Neural cell (in vitro differentiated cells): ENCODE data around the gene MYO10.

Experiments
- EP300 ChIP-seq: fragments of 450-650 bp; conservative IDR thresholded peaks from 2 replicates; pipeline ENCODE4 v1.6.1; 2014; ENCODE audit warnings: antibody characterized with exemption, mild to moderate bottlenecking, moderate library complexity; ENCODE audit not compliant: poor library complexity, severe bottlenecking
- EZH2 ChIP-seq: fragments of 200-600, 300-800 bp; shearing (Covaris generic), sonication (generic); IDR thresholded peaks from 2 replicates; pipeline ENCODE4 v1.6.1; 2014; ENCODE audit warnings: antibody characterized with exemption, low read length, borderline replicate concordance, mild to moderate bottlenecking; ENCODE audit not compliant: insufficient read depth, poor library complexity, severe bottlenecking
- MXI1 ChIP-seq: fragments of 450-650 bp; conservative IDR thresholded peaks from 2 replicates; pipeline ENCODE4 v1.6.1; 2014; ENCODE audit warnings: antibody characterized with exemption, mild to moderate bottlenecking; ENCODE audit not compliant: poor library complexity, severe bottlenecking
- RAD21 ChIP-seq: fragments of 450-650 bp; conservative IDR thresholded peaks from 2 replicates; pipeline ENCODE4 v1.6.1; 2014; ENCODE audit warnings: antibody characterized with exemption, mild to moderate bottlenecking, moderate library complexity
- SMC3 ChIP-seq: fragments of 450-650 bp; conservative IDR thresholded peaks from 2 replicates; pipeline ENCODE4 v1.6.1; 2014; ENCODE audit warnings: antibody characterized with exemption, mild to moderate bottlenecking, moderate library complexity; ENCODE audit not compliant: poor library complexity
- TAF1 ChIP-seq: IDR thresholded peaks from 2 replicates; pipeline ENCODE4 v1.6.1; 2012; ENCODE audit warnings: low read depth
- TF ChIP-seq, protein P1 (sequence below): fragments of 450-650 bp; IDR thresholded peaks from 2 replicates; pipeline ENCODE4 v1.5.1; 2014; ENCODE audit warnings: antibody characterized with exemption, mild to moderate bottlenecking, moderate library complexity; ENCODE audit not compliant: poor library complexity, severe bottlenecking

- TF ChIP-seq, protein P1, sequence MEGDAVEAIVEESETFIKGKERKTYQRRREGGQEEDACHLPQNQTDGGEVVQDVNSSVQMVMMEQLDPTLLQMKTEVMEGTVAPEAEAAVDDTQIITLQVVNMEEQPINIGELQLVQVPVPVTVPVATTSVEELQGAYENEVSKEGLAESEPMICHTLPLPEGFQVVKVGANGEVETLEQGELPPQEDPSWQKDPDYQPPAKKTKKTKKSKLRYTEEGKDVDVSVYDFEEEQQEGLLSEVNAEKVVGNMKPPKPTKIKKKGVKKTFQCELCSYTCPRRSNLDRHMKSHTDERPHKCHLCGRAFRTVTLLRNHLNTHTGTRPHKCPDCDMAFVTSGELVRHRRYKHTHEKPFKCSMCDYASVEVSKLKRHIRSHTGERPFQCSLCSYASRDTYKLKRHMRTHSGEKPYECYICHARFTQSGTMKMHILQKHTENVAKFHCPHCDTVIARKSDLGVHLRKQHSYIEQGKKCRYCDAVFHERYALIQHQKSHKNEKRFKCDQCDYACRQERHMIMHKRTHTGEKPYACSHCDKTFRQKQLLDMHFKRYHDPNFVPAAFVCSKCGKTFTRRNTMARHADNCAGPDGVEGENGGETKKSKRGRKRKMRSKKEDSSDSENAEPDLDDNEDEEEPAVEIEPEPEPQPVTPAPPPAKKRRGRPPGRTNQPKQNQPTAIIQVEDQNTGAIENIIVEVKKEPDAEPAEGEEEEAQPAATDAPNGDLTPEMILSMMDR = no peak
- TF ChIP-seq EZH2 = no peak
- TF ChIP-seq SMC3 = no peak
- TF ChIP-seq MXI1 = no peak
- no peak for TF ChIP-seq RAD21
- no peak for TF ChIP-seq TAF1
- no peak for TF ChIP-seq EP300
Measured at GRCh38 chr5:16797951-16798350, 138.1 kb downstream of the MYO10 start.
